ENCODE measurements around the gene TCF19.
"Not testable (repeated sequence)": the region's sequence is repeated elsewhere in the genome, so short reads cannot be mapped to it uniquely, and the experiment has no call there.

The TCF19 gene

DNA sequence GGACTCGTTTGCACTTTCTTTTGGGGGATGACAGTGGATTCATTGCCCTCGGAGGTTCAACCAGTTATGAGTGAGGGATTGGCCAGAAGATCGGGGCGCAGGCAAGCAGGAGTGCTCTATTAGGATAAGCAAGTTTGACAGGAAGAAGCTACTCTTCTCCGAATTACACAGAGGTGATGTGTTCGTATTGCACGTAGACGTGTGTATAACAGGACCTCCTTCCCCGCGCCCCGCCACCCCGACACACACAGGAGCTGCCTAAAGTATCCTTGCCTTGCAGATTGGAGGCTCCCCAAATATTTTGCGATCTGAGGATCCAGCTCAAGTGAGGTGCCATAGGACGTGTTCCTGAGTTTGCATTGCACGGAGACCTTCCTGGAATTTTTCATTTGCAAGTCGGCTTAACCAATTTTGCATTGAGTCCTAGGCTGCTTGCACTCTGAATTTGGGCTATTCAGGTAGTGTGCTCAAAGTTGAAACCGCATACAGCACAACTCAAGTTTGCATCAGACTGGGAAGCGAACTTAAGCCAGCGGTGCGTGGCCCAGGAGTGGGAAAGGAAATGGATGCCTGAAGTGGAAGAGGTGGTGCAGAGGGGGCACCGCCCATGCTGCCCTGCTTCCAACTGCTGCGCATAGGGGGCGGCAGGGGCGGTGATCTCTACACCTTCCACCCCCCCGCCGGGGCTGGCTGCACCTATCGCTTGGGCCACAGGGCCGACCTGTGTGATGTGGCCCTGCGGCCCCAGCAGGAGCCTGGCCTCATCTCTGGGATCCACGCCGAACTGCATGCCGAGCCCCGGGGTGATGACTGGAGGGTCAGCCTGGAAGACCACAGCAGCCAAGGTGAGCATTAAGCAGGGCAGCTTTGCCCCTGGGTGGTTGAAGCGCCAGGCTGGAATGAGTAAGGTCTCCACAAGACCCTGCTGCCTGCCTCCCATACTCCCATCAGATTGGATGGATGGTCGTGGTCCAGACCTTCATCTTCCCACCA lies 770 bp downstream of the TCF19 start:
- peak overlapping the region; percentile 66 for H3K4me3 ChIP-seq (ENCODE audit: low read depth, low read length)

- H3K4me3 ChIP-seq (ENCODE audit: low read depth, low read length), result no peak overlapping the region
Measured at GRCh38 chr6:31161216-31162126, 3.1 kb downstream of the TCF19 start.

DNA sequence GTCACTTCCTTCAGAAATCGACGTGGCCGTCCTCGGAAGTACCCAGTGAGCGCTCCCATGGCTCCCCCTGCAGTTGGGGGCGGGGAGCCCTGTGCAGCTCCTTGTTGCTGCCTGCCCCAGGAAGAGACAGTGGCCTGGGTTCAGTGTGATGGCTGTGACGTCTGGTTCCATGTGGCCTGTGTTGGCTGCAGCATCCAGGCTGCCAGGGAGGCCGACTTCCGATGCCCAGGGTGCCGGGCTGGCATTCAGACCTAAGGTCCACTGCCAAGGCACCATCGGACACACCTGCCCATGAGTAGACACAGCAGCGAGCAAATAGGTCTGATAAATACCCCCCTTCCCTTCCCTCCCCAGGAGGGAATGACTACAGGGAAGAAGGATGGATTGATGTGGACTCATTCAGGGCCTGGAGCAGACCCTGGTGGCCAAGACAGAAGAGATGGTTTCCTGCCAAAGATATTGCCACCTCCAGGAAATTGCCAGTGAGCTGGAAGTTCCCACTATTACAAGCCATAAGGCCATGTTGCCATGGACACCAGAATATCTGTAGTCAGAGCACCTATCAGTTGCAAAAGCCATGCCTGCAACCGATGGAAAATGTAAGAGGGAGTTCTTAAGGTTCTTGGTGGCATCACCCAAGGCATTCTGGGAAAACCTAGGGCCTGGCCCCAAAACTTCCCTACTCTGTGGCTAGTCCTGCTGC lies 4.2 kb downstream of the TCF19 start:
- H3K4me3 ChIP-seq (ENCODE audit: low read depth, low read length), result no peak overlapping the region

GRCh38 chr6:31163922-31164321 lies 5.5 kb downstream of the TCF19 start:
- no peak overlapping the region for H3K4me3 ChIP-seq (ENCODE audit: low read depth, low read length)

DNA sequence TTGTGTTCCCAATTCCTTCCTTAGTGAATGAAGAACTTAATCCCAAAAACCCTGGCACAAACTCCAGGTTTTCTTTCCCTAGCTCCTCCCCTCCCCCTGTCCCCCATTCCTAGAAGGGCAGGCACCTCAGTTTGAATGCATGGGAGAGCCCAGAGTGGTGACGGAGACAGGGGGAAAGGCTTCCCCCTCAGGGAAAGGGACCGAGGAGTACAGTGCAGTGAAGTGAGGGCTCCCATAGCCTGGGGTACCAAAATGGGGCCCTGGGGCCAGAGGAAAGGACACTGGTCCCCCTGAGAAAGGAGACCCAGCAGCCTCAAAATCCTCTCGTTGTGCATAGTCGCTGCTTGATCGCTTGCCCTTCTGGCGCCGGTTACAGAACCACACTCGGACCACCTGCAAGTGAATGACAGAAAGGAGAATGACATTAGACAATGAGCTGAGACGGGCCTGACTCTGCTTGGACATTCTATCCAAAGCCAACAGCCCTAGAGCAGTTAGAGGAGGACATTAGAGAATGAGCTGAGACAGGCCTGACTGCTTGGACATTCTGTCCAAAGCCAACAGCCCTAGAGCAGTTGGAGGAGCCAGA lies 6.2 kb downstream of the TCF19 start:
- not testable (repeated sequence) for H3K4me3 ChIP-seq (ENCODE audit: low read depth, low read length)

- not testable (repeated sequence) for H3K4me3 ChIP-seq (ENCODE audit: low read depth, low read length)
Measured at GRCh38 chr6:31165064-31165832, 6.9 kb downstream of the TCF19 start.

DNA sequence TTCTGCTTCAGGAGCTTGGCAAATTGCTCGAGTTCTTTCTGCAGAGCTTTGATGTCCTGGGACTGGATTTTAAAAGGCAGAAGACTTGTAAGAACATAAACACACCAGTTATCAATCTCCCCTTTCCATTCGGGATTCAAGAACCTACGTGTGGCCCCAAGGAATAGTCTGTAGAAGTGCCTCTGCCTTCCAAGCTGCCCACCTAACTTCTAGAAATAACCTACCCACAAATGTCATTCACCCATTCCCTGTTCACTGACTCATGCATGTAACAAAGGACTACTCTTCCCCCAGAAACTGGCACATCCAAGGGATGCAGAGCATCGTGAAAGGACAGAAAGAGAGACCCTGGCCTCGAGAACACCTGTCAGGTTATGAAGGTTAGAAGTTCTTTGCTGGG lies 7.6 kb downstream of the TCF19 start:
- no peak overlapping the region for H3K4me3 ChIP-seq (ENCODE audit: low read depth, low read length)

DNA sequence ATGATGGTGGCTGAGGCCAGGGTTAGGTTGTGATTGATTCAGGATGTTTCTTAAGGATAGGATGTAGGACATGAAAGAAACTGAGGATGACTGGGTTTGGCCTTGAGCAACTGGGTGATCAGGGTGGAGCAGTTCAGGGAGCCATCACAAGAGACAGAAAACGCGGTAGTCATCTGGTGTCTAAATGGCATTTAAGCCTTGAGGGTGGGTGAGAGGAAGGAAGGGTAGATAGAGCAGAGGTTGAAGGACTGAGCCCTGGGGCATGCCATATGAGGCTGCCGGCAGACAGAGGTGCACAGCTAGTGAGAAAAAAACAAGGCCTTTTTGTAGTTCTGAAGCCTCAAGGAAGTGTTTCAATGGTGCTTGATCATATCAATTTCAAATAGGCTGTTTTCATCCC lies 10.2 kb downstream of the TCF19 start:
- H3K4me3 ChIP-seq (ENCODE audit: low read depth, low read length), result peak overlapping the region; percentile 77

DNA sequence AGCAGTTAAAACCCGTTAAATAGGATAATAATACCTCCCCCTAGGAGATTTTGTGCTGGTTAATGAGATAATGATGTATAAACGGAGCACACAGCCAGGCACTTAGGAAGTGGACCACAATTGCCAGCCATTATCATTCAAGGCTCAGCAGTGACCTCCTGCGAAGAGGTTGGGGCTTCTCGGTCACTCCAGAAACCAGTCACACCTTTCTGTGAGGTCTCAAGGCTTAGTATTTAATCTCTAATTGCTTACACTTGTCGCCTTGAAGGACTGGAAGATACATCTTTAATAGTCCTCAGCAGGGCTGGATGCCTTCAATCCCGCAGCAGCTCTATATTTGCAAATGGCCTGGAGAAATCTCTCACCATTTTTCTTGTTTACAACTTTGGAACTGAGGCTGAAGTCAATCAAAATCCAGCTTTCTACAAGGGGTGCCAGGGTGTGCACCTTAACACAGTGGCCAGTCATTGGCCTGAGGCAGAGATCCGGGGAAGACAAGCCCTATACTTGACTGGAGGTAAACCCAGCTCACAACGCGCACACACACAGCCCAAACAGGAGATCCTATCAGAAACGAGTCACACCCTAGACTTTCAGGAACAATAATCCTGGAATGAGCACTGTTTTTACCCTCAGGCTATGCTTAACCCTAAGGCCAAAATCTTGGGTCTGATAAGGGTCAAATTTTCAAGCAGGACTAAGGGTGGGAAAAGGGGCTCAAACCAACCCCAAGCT lies 10.9 kb downstream of the TCF19 start:
- peak overlapping the region; percentile 77 for H3K4me3 ChIP-seq (ENCODE audit: low read depth, low read length)

DNA sequence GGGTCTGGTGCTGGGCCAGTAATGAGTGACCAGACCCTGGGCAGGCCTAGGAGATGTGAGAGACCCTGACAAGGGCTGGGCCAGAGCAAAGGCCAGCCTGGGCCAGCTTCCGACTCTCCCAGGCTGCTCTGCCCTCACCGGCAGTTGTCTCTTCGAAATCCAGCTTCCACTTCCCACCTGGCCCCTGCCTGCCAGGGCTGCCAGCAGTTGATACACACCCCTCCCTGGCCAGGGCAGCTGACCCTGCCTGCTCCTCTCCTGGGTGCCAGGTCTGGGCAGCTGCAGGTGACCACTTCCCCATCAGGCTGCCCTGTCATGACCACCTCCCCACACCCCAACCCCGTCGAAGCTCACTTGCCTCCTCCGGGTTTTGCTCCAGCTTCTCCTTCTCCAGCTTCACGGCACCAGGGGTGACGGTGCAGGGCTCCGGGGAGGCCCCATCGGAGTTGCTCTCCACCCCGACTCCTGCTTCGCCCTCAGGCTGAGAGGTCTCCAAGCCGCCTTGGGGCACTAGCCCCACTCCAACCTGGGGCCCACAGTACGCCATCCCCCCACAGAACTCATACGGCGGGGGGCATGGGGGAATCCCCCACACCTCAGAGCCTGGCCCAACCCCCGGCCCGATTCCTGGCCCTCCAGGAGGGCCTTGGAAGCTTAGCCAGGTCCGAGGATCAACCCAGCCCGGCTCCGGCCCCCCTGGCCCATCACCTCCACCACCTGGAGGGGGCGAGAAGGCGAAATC lies 11.6 kb downstream of the TCF19 start:
- peak overlapping the region; percentile 77 for H3K4me3 ChIP-seq (ENCODE audit: low read depth, low read length)

GRCh38 chr6:31170600-31170881 lies 12.2 kb downstream of the TCF19 start, which contains the start of gene POU5F1:
Gene POU5F1, minus strand, starts transcription at chr6:31170682. Its CDS starts 62 bp downstream, at chr6:31170620.
- peak within 1 kb of the TSS; percentile 77 for H3K4me3 ChIP-seq (ENCODE audit: low read depth, low read length)

DNA sequence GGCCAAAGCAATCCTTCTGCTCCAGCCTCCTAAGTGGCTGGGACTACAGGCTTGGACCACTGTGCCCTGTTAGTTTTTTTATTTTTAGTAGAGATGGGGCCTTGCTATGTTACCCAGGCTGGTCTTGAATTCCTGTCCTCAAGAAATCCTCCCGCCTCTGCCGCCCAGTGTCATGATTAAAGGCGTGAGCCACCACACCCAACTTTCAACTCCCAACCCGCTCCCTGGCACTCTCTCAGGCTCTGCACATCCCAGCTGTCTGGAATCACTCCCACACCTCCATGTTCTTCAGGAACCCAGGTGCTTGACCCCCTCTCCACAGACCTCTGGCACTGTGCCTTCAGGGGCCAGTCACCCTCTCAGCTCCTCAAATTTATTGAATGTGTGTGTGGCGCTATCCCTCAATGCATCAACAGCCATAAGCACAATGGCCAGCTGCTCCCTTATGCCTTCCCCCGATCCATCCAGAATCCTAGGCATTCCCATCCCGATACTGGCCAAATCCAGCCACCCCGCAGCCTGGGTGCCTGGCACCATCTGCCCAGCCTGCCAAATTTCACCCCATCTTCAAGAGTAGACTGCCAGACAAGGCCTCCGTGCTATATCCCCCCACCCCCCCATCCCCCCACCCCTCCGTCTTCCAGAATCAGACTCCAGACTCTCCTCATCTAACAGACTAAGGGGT lies 12.7 kb downstream of the TCF19 start:
- peak overlapping the region; percentile 77 for H3K4me3 ChIP-seq (ENCODE audit: low read depth, low read length)

GRCh38 chr6:31171931-31172905 lies 13.8 kb downstream of the TCF19 start:
- H3K4me3 ChIP-seq (ENCODE audit: low read depth, low read length), result peak overlapping the region; percentile 58

DNA sequence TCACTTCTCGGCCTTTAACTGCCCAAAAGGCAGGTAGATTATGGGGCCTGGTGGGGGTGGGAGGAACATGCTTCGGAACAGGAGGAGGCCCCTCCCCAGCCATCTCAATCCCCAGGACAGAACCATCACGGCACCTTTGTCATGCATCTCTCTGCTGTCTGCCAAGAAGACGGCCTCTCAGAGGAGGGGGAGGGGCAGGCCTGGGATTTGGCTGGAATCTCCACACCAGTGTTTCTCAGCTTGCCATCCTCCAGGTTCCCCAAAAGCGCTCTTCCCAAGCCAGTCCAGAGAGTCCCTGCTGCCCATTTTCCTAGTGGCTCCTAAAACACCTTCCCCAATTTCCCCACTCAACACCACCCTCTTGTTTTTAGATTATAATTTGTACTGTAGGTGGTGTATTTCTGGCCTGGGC lies 14.6 kb downstream of the TCF19 start:
- H3K4me3 ChIP-seq (ENCODE audit: low read depth, low read length), result peak overlapping the region; percentile 58

- H3K4me3 ChIP-seq (ENCODE audit: low read depth, low read length), result no peak overlapping the region
Measured at GRCh38 chr6:31173406-31173805, 15.0 kb downstream of the TCF19 start.

- H3K4me3 ChIP-seq (ENCODE audit: low read depth, low read length), result no peak overlapping the region
Measured at GRCh38 chr6:31174378-31174777, 16.0 kb downstream of the TCF19 start.

GRCh38 chr6:31175971-31176370 lies 17.6 kb downstream of the TCF19 start:
- no peak overlapping the region for H3K4me3 ChIP-seq (ENCODE audit: low read depth, low read length)

Measured in iPS-11a (cell line).